Activated CD4-positive, alpha-beta T cell treated with anti-CD3 and anti-CD28 coated beads for 48 hours (primary cell): Measurements from ENCODE around the gene SGMS1.
"Not testable (repeated sequence)": the region's sequence is repeated elsewhere in the genome, so short reads cannot be mapped to it uniquely, and the experiment has no call there.

Experiments used
- DNase-seq: peaks from one replicate; pipeline ENCODE4 v3.0.0-alpha.2; 2020

SGMS1 gene

DNA sequence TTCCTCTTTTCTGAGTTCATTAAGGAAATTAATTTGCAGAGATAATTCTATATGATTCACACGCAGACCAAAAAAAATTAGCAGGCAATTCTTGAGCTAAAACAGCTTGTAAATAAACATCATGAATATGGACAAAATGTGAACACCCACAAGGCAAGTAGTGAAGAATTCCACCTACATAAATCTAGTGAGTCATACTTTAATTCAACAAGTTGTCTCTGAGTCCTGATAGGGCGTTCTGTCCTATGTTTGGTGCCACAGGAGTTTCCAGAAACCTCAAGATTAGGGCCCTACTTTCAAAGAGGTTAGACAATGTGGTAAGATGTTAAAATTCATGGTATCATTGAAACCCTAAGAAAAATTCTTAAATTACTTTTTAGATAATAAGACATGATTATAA lies 122.3 kb downstream of the SGMS1 start:
- no peak for DNase-seq

DNA sequence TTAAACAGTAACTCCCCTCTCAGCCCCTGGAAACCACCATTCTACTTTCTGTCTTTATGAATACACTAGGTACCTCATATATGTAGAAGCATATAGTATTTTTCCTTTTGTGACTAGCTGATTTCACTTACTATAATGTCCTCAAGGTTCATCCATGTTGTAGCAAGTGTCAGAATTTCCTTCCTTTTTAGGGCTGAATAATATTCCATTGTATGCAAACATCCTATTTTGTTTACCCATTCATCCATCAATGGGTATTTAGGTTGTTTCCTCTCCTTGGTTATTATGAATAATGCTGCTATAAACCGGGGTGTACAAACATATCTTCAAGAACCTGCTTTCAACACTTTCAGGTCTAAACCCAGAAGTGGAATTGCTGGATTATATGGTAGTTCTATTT lies 125.3 kb downstream of the SGMS1 start:
- DNase-seq, result no peak

DNA sequence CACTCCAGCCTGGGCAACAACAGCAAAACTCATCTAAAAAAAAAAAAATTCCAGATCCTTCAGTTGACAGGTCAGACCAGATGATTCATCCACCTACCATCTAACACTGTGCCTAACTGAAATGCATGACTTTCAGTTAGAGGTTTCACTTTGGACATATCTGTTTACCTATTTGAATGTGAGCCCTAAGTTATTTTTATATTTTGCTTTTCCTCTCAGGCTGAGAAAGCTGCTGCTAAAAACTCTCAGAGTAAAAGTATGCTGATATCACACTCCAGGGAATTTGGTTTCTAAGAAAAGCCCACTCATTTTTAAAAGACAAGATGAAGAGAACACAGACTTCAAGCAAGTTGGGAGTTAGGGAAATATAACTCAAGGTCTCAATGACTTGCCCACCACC lies 126.0 kb downstream of the SGMS1 start:
- no peak for DNase-seq

DNA sequence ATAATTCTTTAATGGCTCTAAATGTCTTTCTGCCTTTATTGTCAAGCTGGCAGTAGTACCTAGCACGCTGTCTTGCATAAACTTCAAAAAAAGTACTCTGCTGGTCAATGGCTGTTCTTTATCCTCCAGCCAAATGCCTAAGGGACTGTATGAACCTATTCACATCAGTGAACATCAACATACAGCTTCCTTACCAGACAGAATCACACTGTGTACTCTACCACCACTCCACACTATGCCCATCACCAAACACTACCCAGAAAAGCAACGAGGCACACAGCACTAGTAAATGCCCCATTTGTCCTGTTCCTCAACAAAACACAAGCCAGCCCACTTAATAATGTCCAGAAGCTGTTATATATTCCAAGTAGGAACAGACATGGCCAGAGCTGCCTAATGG lies 127.5 kb downstream of the SGMS1 start:
- DNase-seq, result no peak

DNA sequence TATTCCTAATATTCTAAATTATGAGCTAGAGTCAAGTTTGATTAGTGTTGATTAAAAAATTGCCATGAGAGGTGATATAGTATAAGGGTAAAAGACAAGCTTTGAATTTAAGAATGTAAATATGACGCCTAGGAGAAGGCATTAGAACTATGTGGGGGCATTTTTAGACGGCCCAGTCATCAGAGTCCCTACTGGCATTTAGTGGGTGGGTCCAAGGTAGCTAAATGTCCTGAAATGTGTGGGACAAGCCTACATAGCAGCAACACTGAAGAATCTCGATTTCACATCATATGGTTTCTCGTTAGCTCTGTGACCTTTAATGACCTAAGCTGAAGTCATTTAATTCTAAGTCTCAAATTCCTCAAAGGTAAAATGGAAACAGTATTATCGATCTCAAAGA lies 133.5 kb downstream of the SGMS1 start:
- no peak for DNase-seq

DNA sequence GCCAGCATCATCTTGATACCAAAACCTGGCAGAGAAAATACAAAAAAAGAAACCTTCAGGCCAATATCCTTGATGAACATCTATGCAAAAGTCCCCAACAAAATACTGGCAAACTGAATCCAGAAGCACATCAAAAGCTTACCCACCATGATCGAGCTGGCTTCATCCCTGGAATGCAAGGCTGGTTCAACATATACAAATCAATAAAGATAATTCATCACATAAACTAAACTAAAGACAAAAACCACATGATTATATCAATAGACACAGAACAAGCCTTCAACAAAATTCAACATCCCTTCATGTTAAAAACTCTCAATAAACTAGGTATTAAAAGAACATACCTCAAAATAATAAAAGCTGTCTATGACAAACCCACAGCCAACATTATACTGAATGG lies 139.2 kb downstream of the SGMS1 start:
- not testable (repeated sequence) for DNase-seq

DNA sequence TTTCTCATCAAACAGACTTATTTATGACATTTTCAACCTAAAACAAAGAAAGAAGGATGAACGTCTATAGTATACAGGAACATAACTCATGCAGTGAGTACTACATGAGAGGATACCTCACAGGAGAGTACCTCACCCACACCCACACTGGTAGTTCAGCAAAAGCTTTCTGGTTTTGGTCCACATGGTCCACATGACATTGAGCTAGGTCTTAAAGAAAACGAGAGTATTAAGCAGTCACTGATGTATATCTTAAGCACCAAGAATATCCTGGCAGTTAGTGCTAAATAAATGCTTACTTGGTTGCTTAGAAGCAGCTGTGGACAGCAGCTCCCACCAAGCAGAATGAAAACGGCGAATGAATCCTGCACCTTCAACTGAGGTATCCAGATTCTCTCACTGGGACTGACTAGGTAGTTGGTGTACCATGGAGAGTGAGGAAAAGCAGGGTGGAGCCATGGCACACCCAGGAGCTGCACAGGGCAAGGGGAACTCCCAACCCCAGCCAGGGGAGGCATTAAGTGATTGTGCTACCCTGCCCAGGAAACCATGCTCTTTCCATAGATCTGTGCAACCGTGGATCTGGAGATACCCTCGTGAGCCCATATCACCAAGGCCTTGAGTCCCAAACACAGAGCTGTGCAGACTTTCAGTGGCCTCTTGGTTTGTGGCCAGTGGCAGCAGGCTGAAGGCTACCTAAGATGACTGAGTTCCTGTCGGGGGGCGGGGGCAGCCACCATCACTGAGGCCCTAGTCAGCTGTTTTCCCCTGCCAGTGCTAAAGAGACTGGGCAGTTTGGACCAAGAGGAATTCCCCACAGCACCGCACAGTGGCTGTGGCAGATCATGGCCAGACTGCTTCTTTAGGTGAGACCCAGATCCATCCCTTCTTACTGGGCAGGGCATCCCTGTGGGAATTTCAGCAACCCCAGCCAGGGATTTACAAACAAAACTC lies 143.4 kb downstream of the SGMS1 start:
- no peak for DNase-seq

DNA sequence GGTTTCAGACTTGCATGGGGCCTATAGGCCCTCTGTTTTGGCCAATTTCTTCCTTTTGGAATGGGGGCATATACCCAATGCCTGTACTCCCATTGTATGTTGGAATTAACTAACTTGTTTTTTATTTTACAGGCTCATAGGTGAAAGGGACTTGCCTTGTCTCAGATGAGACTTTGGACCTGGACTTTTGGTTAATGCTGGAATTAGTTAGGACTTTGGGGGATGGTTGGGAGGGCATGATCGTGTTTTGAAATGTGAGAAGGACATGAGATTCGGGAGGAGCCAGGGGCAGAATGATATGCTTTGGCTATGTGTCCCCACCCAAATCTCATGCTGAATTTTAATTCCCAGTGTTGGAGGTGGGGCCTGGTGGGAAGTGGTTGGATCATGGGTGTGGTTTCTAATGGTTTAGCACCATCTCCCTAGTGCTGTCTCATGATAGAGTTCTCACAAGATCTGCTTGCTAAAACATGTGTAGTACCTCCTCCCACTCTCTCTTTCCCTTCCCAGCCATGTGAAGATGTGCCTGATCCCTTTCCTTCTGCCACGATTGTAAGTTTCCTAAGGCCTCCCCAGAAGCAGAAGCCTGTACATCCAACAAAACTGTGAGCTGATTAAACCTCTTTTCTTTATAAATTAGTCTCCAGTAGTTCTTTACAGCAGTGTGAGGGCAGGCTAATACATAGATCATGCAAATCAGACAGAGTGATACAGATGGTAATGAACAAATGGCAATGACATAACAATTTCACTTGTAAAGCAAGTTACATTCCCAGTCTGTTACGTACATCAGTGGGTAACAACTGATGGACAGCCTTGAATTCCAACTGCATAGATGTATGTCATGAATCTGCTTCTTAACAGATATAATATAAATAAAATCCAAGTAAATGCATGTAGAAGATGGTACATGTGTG lies 146.2 kb downstream of the SGMS1 start:
- no peak for DNase-seq

DNA sequence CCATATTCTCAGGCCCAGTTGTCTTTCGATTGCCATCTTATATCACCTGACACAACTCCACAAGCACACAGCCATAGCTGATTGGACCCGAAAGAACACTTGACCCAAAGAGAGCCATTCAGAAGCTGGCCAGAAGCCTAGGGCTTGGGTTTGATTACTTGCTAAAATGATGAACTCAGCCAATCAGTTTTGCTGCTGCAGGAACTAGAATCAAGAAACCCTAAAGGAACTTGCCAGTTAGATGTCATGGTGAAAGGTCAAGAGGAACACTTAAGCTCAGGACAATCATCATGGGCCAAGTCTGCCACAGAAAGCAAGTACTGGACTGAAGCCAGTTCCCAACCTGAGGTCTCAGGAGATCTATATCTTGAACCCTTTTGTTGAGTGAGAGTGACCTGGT lies 150.0 kb downstream of the SGMS1 start:
- no peak for DNase-seq

DNA sequence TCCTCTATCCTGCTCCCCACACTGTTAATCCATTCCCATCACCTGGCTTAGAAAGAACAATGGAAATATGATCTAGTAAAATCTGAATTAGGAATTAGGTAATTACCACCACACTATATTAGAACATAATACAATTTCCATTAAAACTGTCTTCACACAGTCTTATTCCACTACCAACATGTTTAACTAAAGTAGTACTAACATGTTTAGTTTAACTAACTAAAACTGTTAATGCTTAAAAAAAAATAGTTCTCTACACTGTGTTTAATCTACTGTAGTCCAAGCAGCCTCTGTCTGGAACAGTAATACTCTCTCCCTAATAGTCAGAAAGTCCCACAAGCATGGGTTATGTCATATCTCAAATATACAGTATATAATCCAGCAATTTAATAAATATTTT lies 150.8 kb downstream of the SGMS1 start:
- no peak for DNase-seq

DNA sequence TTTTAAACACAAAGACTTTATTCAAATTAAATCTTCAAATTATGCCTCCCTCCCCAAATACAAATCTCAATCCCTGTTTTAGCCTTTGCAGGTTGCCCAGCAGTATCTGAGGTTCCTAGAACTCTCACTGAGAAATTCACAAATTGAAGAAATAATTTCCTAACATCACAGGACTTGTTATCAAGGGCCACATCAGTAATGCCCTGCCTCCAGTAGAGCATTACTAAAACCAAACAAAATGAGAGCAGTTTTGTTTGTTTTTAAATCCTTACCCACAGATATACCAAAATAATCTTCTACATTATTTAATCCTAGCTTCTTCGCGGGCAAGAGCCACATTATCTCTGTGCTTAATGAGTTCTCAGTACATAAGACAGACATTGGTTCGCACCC lies 152.2 kb downstream of the SGMS1 start:
- DNase-seq, result no peak

DNA sequence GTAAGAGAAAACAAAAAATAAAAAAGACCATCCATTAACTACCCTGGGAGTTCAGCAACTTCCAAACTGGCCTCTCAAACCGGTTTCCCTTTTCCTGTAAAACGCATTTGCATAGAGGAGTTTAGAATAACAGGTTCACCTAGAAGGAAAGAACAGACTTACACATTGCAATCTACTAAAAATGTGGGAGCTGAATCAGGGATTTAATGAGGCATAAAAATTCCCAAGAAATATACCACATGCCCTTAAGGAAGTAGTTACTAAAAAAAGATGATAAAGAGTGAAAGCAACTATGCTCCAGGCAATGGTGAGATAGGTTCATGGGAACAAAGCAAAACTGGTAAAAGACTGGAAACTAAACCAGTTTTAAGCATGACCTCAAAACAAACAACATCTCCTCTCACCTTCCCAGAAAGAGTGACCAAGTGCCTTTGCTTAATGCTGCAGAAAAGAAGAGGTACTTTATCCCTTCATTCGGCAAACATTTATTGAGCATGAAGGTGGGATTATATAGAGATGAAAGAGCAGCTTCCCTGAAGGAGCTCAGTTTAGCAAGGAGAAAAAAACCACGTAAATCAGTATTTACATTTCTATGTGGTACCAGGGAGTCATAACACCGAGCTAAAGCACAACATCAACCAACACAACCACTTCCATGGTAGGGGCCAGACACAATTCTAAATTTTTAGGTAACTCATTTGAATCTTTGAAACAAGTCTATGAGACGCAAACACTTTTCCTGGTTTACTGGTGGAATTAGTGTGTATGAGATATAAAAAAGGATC lies 152.8 kb downstream of the SGMS1 start:
- no peak for DNase-seq

DNA sequence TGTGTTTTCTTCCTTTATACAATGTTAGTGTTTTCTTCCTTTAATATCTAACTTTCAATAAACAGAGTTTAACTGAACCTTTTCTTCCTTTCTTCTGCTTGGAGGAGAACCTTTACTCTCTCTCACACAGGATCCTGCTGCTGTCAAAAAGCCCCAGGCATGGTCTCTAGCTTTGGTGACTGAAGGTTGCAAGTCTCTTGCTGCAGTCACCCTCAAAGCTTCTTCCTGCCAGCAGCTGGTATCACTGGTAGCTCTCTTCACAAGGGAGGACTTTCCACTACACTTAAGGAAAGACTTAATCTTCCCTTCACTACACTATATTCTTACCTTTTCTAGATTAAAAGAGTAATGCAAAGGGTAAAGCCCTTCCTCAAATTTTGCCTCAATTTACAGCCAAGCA lies 153.4 kb downstream of the SGMS1 start:
- DNase-seq, result no peak

DNA sequence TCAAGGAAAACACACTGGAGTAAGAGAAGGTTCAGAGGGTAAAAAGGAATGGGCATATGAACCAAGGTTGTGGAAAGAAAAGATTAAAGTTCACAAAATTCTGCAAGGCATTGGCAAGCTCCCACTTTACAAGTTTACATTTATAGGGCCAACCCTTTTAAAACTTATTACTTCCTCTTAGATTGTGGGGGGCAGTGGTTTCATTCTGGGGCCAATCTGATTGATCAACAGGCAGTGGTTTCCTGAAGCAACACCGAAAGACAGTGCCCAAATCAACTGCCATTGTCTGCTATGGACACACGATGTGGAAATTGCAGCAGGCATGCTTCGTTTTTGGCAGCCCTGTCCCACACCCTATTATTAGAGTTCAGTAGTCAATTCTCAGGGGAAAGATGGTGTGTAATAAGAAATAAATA lies 154.0 kb downstream of the SGMS1 start:
- no peak for DNase-seq

DNA sequence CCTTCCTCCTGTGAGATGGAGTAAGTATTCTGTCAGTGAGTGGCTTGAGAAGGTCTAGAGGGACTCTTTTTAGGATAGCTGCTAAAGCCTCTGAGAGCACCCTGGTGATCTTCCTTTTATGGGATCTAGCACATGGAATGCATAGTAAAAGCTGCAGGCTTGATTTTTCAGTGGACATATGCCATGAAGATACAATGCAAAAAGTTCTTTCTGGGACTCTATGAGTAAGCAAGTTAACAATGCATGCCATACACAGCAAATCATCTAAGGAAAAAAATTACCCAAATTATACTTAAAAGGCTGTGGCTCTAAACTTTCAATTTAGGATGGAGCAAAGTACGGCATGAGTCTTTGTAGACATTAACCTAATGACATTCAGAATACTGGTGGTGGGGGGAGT lies 154.5 kb downstream of the SGMS1 start:
- DNase-seq, result no peak

DNA sequence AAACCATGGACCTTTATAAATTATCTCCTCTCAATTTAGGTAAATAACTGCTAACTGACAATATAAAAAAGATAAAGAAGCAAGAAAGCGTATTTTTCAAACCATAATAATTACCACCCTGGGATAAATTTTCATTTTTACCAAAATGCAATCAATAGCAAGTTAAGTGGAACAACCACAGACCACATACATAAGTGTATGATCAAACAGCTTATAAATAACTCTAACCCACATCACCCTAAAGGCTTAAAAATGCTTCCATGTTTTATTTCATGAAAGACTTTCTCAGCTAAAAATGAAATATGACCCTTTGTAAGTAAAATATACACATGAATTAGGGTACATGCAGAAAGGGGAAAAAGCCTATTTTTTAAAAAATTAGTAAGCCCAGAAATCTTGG lies 156.5 kb downstream of the SGMS1 start:
- DNase-seq, result no peak

DNA sequence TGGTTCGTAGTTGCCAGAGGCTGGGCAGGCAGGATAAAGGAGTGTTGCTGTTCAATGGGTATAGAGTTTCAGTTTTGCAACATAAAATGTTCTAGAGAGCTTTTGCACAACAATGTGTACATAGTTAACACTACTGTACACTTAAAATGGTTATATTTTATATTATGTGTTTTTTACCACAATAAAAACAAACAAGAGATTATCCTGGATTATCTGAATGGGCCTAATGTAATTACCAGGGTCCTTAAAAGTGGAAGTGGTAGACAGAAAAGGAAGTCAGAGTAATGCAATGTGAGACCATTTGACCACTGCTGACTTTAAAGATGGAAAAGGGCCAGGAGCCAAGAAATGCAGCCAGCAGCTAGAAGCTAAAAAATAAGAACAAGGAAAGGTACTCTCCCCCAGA lies 159.7 kb downstream of the SGMS1 start:
- DNase-seq, result no peak

DNA sequence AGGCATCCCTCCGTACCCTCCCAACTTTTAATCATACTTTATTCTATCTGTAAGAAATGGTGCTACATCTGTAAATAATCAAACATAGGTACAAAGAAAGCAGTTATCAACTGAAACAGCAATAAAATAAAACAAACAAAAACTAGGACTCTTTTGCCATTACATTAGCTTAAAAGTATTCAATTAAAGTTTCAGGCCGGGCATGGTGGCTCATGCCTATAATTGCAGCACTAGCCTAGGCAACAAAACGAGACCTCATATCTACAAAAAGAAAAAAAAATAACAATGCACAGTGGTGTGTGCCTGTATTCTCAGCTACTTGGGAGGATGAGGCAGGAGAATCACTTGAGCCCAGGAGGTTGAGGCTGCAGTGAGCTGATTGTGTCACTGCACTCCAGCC lies 161.9 kb downstream of the SGMS1 start:
- DNase-seq, result no peak

DNA sequence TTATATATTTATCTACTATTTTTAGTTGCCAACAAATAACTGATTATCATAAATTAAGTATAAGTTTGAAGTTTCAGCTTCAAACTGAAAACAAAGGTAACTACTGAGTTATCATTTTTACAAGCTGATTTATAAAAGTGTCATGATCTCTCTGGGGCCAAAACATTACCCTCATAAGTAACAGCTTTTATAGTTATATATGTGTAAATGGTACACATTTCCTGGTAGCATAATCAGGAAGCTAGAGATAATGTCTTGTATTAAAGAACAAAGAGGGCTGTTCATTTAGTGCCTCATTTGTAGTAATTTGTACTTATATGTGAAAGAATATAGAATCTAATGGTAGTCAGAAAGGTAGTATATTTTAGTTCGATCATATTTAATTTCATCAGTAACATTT lies 162.6 kb downstream of the SGMS1 start:
- DNase-seq, result no peak

DNA sequence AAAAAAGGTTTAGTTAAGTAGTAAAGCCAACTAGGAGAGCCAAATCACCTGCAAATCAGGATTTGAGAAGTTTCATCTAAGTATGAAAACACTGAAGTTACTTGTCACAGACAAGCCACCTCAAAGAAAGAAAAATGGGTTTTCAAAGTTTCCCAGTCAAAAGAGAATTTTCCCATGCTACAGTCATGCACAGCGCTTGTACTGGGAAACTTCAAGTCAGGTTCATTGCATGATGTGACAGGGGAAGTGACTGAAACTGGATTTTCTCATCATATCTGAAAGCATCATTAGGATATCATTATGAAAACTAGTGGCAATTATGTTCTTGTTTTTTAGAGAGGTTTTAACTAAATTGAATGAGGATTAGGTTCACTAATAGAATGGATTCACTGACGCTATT lies 167.0 kb downstream of the SGMS1 start:
- no peak for DNase-seq

DNA sequence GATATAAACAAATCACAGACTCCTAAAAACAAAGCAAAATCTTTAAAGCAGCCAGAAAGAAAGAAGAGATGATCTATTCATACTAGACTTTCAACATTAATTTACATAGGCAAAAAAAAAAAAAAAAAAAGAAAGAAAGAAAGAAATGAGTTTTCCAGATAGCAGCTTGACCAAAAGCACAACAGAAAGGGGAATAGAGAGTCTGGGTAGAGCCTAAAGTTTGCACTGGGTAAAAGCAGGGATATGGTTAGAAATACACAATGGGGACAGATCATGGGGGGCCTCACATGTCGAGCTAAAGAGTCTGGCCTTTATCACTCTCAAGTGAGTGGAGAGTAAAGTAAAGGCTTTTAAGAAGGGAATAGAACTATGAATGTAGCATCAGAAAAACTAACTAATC lies 169.8 kb downstream of the SGMS1 start:
- DNase-seq, result no peak

DNA sequence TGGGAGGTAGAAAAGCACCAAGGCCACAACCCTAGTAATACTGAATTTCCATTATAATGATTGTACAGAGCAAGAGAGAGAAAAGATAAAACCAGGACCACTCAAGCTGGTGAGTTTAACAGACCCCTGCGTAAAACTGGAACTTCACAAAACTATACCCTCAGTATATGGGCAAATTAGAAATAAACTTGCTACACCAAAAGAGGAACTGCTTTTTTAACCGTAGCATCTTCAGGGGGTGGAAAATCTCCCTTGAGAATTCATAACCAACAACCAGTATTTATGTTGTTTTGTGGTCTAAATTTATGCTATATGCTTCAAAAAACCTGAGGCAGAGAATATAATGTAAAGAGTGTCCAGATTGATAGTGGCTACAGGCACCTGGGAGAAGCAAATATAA lies 171.2 kb downstream of the SGMS1 start:
- no peak for DNase-seq

DNA sequence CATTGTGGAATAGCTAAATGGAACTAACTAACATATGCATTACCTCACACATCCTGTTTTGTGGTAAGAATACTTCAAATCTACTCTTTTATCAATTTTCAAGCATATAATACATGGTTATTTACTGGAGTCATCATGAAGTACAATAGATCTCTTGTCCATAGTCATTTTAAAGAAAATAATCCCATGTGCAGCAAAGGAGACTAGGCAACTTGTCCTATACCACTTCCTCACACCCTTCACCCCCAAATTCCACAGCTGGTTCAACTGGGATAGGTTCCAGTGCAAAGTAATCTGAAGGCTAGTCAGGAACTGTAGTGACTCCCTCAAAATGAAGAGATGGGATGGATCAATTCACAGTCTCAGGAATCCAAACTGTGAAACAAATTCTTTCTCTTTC lies 176.1 kb downstream of the SGMS1 start:
- no peak for DNase-seq
